Measurements from ENCODE around the gene LRIT1. TPM values are rescaled to one million over a fixed set of nuclear protein-coding genes. Genes with fewer than 3 reads are reported as not detected.

Gene LRIT1
- total RNA-seq, 3 donors from 2014 or later (not counting 1 experiment from before 2014, with no cell fraction given), result not detected

DNA sequence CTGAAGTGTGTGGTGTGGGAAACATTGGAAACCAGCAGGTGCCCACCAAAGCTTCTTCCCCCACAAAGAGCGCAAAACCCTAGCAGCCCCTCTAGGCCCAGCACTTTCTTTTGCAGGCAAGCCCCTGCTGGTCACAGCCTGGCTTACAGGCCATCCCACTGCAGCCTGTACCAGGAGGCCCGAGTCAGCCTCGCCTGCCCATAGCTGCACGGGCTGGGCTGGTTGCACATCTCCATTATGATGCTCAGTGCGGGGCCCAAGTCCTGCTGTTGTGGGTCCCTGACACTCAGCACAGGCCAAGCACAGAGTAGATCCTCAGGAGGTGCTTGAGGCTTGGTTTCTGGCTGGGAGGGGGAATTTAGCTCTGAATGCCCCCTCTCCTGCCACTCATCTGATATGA lies 39.0 kb downstream of the LRIT1 start:
- Histone ChIP-seq H3K4me3 (ENCODE audit: low read length) (no peak overlapping the region), H3K27me3 (ENCODE audit: control insufficient read depth, insufficient read depth, low read length) (no peaks in the 10 kb centered on the region), H3K9me3 (ENCODE audit: control insufficient read depth, insufficient read depth, low read length) (no peaks in the 10 kb centered on the region), H3K4me1 (ENCODE audit: control insufficient read depth, insufficient read depth, low read length) (no peaks in the 10 kb centered on the region), H3K36me3 (ENCODE audit: control insufficient read depth, insufficient read depth, low read length) (no peaks in the 10 kb centered on the region), H3K27ac (ENCODE audit: low read length) (no peak overlapping the region)
- Mint-ChIP-seq H3K27me3 (ENCODE audit: low read depth in 2 of 2) (no peaks in the 10 kb centered on the region), H3K4me1 (peaks cover 0 to 12% of the 10 kb centered on the region in 2 donors), H3K9me3 (no peaks in the 10 kb centered on the region), H3K27ac (no peak overlapping the region), H3K4me3 (no peak overlapping the region), H3K36me3 (no peaks in the 10 kb centered on the region)
- 89% methylated on average over 5 of the region's 5 CpGs for WGBS (ENCODE audit: insufficient coverage)
- intact Hi-C loops (cut with micrococcal nuclease), result no loop called here
- ATAC-seq (no peak), DNase-seq (no peak)
- TF ChIP-seq, protein P1, sequence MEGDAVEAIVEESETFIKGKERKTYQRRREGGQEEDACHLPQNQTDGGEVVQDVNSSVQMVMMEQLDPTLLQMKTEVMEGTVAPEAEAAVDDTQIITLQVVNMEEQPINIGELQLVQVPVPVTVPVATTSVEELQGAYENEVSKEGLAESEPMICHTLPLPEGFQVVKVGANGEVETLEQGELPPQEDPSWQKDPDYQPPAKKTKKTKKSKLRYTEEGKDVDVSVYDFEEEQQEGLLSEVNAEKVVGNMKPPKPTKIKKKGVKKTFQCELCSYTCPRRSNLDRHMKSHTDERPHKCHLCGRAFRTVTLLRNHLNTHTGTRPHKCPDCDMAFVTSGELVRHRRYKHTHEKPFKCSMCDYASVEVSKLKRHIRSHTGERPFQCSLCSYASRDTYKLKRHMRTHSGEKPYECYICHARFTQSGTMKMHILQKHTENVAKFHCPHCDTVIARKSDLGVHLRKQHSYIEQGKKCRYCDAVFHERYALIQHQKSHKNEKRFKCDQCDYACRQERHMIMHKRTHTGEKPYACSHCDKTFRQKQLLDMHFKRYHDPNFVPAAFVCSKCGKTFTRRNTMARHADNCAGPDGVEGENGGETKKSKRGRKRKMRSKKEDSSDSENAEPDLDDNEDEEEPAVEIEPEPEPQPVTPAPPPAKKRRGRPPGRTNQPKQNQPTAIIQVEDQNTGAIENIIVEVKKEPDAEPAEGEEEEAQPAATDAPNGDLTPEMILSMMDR (IDR thresholded peaks at IDR 0.05), result no peak

DNA sequence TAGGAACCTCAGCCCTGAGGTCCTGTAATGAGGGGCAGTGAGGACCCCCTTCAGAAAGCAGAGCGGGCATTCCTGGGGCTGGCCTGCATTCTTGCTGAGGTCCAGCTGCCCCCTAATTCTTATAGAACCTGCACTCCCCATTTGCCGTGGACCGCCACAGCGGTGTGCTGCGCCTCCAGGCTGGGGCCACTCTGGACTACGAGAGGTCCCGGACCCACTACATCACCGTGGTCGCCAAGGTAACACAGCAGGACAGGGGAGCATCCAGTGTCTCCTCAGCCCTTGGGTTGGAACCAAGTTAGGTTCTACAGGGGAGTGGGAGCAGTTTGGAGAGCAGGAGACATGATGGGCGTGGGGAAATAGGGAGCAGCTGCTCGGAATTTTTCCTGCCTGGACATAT lies 39.7 kb downstream of the LRIT1 start:
- 94% methylated on average over 11 of the region's 11 CpGs for WGBS (ENCODE audit: insufficient coverage)
- Histone ChIP-seq H3K9me3 (ENCODE audit: control insufficient read depth, insufficient read depth, low read length) (no peaks in the 10 kb centered on the region), H3K4me3 (ENCODE audit: low read length) (no peak overlapping the region), H3K4me1 (ENCODE audit: control insufficient read depth, insufficient read depth, low read length) (no peaks in the 10 kb centered on the region), H3K27me3 (ENCODE audit: control insufficient read depth, insufficient read depth, low read length) (no peaks in the 10 kb centered on the region), H3K36me3 (ENCODE audit: control insufficient read depth, insufficient read depth, low read length) (no peaks in the 10 kb centered on the region), H3K27ac (ENCODE audit: low read length) (no peak overlapping the region)
- intact Hi-C loops (cut with micrococcal nuclease), result no loop called here
- ATAC-seq (no peak), DNase-seq (no peak)
- Mint-ChIP-seq H3K4me3 (no peak overlapping the region), H3K9me3 (no peaks in the 10 kb centered on the region), H3K36me3 (no peaks in the 10 kb centered on the region), H3K27me3 (ENCODE audit: low read depth in 2 of 2) (no peaks in the 10 kb centered on the region), H3K27ac (no peak overlapping the region), H3K4me1 (peaks cover 0 to 12% of the 10 kb centered on the region in 2 donors)
- TF ChIP-seq, protein P1 (IDR thresholded peaks at IDR 0.05), result no peak

DNA sequence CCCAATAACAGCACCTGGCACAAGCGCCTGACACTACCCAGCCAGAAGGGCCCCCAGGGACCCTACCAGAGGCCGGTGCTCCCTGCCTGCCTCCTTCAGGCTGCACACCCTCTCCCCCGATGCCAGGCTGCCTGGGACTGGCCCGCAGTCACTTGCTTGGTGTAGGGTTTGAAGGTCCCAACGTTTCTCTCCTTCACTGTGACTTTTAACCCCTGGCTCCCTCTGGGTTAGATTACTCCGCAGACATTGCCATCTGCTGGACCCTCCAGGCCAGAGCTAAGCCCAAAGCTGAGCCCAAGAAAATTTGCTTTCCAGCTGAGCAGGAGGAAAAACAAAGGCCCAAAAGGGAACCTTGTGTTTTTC lies 40.1 kb downstream of the LRIT1 start:
- no peak overlapping the region for H3K27ac ChIP-seq (ENCODE audit: low read length)
- WGBS (ENCODE audit: insufficient coverage), result 64% methylated on average over 5 of the region's 6 CpGs

More for the DNA sequence above, 40.1 kb downstream of the LRIT1 start:
- H3K4me3 Mint-ChIP-seq, result no peak overlapping the region
- no peaks in the 10 kb centered on the region for H3K27me3 ChIP-seq (ENCODE audit: control insufficient read depth, insufficient read depth, low read length)
- no peaks in the 10 kb centered on the region for H3K27me3 Mint-ChIP-seq (ENCODE audit: low read depth in 2 of 2)
- no peak for ATAC-seq
- H3K36me3 Mint-ChIP-seq, result no peaks in the 10 kb centered on the region
- no peak overlapping the region for H3K27ac Mint-ChIP-seq
- TF ChIP-seq, protein P1 (IDR thresholded peaks at IDR 0.05), result no peak
- no peaks in the 10 kb centered on the region for H3K4me1 ChIP-seq (ENCODE audit: control insufficient read depth, insufficient read depth, low read length)
- H3K9me3 ChIP-seq (ENCODE audit: control insufficient read depth, insufficient read depth, low read length), result no peaks in the 10 kb centered on the region
- no peaks in the 10 kb centered on the region for H3K36me3 ChIP-seq (ENCODE audit: control insufficient read depth, insufficient read depth, low read length)
- no peaks in the 10 kb centered on the region for H3K9me3 Mint-ChIP-seq
- H3K4me3 ChIP-seq (ENCODE audit: low read length), result no peak overlapping the region
- intact Hi-C loops (cut with micrococcal nuclease), result no loop called here
- peaks cover 0 to 12% of the 10 kb centered on the region in 2 donors for H3K4me1 Mint-ChIP-seq
- no peak for DNase-seq
